Measurements from ENCODE around the gene NASP. TPM values are rescaled to one million over a fixed set of nuclear protein-coding genes. Genes with fewer than 3 reads are reported as not detected.

Gene NASP
- total RNA-seq = 112 and 139 TPM in 2 replicates

GRCh38 chr1:45583666-45584350 is at the start of gene NASP:
TSS of gene NASP (plus strand) at chr1:45584041. CDS start at chr1:45584147, 106 bp downstream.

GRCh38 chr1:45550401-45551351 is 33.2 kb upstream of the NASP start, which contains the start of gene AKR1A1:
TSS of gene AKR1A1 (plus strand) at chr1:45550826. CDS start at chr1:45561795, 10,969 bp downstream.

GRCh38 chr1:45623972-45624371 is 40.1 kb downstream of the NASP start, which contains the start of gene CCDC17:
TSS of gene CCDC17 (minus strand) at chr1:45624054. CDS start at chr1:45623909, 145 bp downstream.

Small RNAs within 50 kb of the gene (small RNA-seq; reads per million reads assigned to genes)
- gene AL355480.1 = not detected
- gene AL355480.2 = not detected
- not detected for gene AL355480.3
- gene AL355480.4 = not detected

Other genes starting within 250 kb of the NASP start
- 20.5 and 25.6 TPM in 2 replicates for gene TOE1, start 243.9 kb upstream of the NASP start, total RNA-seq
- 10.9 and 13.1 TPM in 2 replicates for gene MUTYH, start 243.6 kb upstream of the NASP start, total RNA-seq
- gene TESK2, start 92.9 kb upstream of the NASP start, total RNA-seq = 2.0 and 2.2 TPM in 2 replicates
- 1.1 and 1.4 TPM in 2 replicates for gene CCDC163, start 84.0 kb upstream of the NASP start, total RNA-seq
- 1.7 and 2.9 TPM in 2 replicates for gene MMACHC, start 83.7 kb upstream of the NASP start, total RNA-seq
- 669 and 721 TPM in 2 replicates for gene PRDX1, start 62.2 kb upstream of the NASP start, total RNA-seq
- 112 and 120 TPM in 2 replicates for gene AKR1A1, start 33.2 kb upstream of the NASP start, total RNA-seq
- 1.7 TPM in 2 replicates for gene CCDC17, start 40.0 kb downstream of the NASP start, total RNA-seq
- 116 and 121 TPM in 2 replicates for gene GPBP1L1, start 102.5 kb downstream of the NASP start, total RNA-seq
- 20.7 and 37.8 TPM in 2 replicates for gene TMEM69, start 104.1 kb downstream of the NASP start, total RNA-seq
- gene IPP, start 166.6 kb downstream of the NASP start, total RNA-seq = 6.7 and 8.1 TPM in 2 replicates
- gene MAST2, start 219.6 kb downstream of the NASP start, total RNA-seq = 30.1 and 32.7 TPM in 2 replicates

All from thoracic aorta endothelial cell (primary cell).